K562 (cell line): ENCODE data around the gene CYSRT1. TPM values are rescaled to one million over a fixed set of nuclear protein-coding genes. Genes with fewer than 3 reads are reported as not detected.

ENCODE experiments used
- ATAC-seq: fragments of 200-7000 bp; cut with Tn5 transposase; 3 replicates; pipeline ENCODE4 v1.9.1; 2020; ENCODE audit warnings: moderate library complexity
- BruUV-seq: library from RNA; stranded (reverse); fragments of 400-500 nt; replicated peaks from 2 replicates; lab custom pipeline; 2021; lab: Mats Ljungman, UMichigan
- CTCF ChIA-PET: fragments of 300-600 bp; formaldehyde crosslinking; extraction: SDS; loops from one replicate; lab custom pipeline; 2021; ENCODE audit warnings: low intra/inter-chr PET ratio; lab: Yijun Ruan, JAX
- POLR2A ChIA-PET: fragments of 300-600, 350-650 bp; sonication (Branson Sonifier 250); formaldehyde crosslinking; extraction: SDS; loops from one replicate; lab custom pipeline; 2021; ENCODE audit warnings: antibody characterized with exemption, inconsistent platforms; lab: Yijun Ruan, JAX
- DNase-seq, 4 experiments: peaks; one replicate each; pipeline versions ENCODE4 v3.0.0 to v3.0.0-alpha.2; 2011 to 2018; ENCODE audit warnings: low spot score in 3 of 4, mixed read lengths in 3 of 4; ENCODE audit errors: extremely low read depth in 1 of 4
- FAIRE-seq: peaks from 2 replicates; lab custom pipeline; 2011; peaks lifted over from hg19 to GRCh38; lab: Jason Lieb, UNC
- H2AFZ ChIP-seq: 2 replicates; pipeline ENCODE4 v1.6.0; 2011; ENCODE audit warnings: low read depth, low read length, control low read depth, inconsistent platforms
- H3K27ac ChIP-seq: fragments of 200-600 bp; 3 replicates; pipeline ENCODE4 v1.8.0; 2011; ENCODE audit warnings: low read depth, mild to moderate bottlenecking, control low read depth, inconsistent platforms, low read length, moderate library complexity, mixed read lengths; ENCODE audit errors: extremely low read depth
- H3K27me3 ChIP-seq, 2 experiments: fragments of 300-600 bp in 1 of 2; 2 replicates in 1 of 2; 3 replicates in 1 of 2; pipeline versions ENCODE4 v1.6.0 to v1.8.0; 2011; ENCODE audit warnings: inconsistent platforms in 2 of 2, low read length in 2 of 2, mild to moderate bottlenecking in 1 of 2, mixed read lengths in 1 of 2, moderate library complexity in 1 of 2; ENCODE audit not compliant: control insufficient read depth in 2 of 2, insufficient read depth in 2 of 2
- H3K36me3 ChIP-seq: fragments of 300-600 bp; 3 replicates; pipeline ENCODE4 v1.8.0; 2011; ENCODE audit warnings: mild to moderate bottlenecking, low read length, inconsistent platforms; ENCODE audit not compliant: control insufficient read depth, insufficient read depth
- H3K4me1 ChIP-seq, 2 experiments: fragments of 200-600 bp in 1 of 2; replicated peaks in 1 of 2; 2 replicates in 1 of 2; 3 replicates in 1 of 2; pipeline versions ENCODE4 v1.5.1 to v1.8.0; 2011; ENCODE audit warnings: inconsistent platforms in 2 of 2, low read length in 2 of 2, mild to moderate bottlenecking in 1 of 2, mixed read lengths in 1 of 2, moderate library complexity in 1 of 2; ENCODE audit not compliant: control insufficient read depth in 2 of 2, insufficient read depth in 2 of 2
- H3K4me2 ChIP-seq: 2 replicates; pipeline ENCODE4 v1.6.1; 2011; ENCODE audit warnings: low read length, control low read depth, inconsistent platforms, mixed read lengths; ENCODE audit not compliant: insufficient read depth
- H3K4me3 ChIP-seq: fragments of 200-600 bp; sonication (generic), shearing (Covaris generic); 2 replicates; pipeline ENCODE4 v1.5.1; 2016; ENCODE audit warnings: control low read depth, inconsistent platforms
- H3K79me2 ChIP-seq: fragments of 200-600 bp; 3 replicates; pipeline ENCODE4 v1.8.0; 2011; ENCODE audit warnings: low read length, inconsistent platforms; ENCODE audit not compliant: control insufficient read depth, insufficient read depth
- H3K9ac ChIP-seq, 2 experiments: 2 replicates each; pipeline versions ENCODE4 v1.6.0 to v1.6.1; 2011; ENCODE audit warnings: low read depth in 2 of 2, low read length in 2 of 2, control low read depth in 1 of 2, inconsistent platforms in 1 of 2, mild to moderate bottlenecking in 1 of 2, mixed read lengths in 1 of 2; ENCODE audit not compliant: insufficient read depth in 1 of 2
- H3K9me1 ChIP-seq: one replicate; pipeline ENCODE4 v1.6.0; 2011; ENCODE audit warnings: inconsistent platforms, mild to moderate bottlenecking, low read length, moderate library complexity; ENCODE audit not compliant: control insufficient read depth, insufficient read depth
- H3K9me3 ChIP-seq: replicated peaks from 2 replicates; pipeline ENCODE4 v1.5.1; 2011; ENCODE audit warnings: low read depth, low read length, inconsistent platforms; ENCODE audit not compliant: control insufficient read depth, insufficient read depth
- H4K20me1 ChIP-seq: replicated peaks from 2 replicates; pipeline ENCODE4 v1.6.1; 2011; ENCODE audit warnings: low read length, inconsistent platforms, mixed read lengths; ENCODE audit not compliant: control insufficient read depth, insufficient read depth
- ARNT ChIP-seq, 2 experiments: fragments of 450-650 bp; IDR thresholded peaks; 2 replicates each; pipeline ENCODE4 v1.6.1; 2016; ENCODE audit warnings: mild to moderate bottlenecking in 1 of 2
- BCOR ChIP-seq: fragments of 450-650 bp; IDR thresholded peaks from 2 replicates; pipeline ENCODE4 v1.6.1; 2016
- CBX2 ChIP-seq: fragments of 200-600 bp; sonication (generic); IDR thresholded peaks from one replicate; pipeline ENCODE4 v1.6.1; 2012; ENCODE audit warnings: mild to moderate bottlenecking, low read length, inconsistent platforms; ENCODE audit not compliant: insufficient read depth, poor library complexity, severe bottlenecking
- DIDO1 ChIP-seq: fragments of 450-650 bp; IDR thresholded peaks from 2 replicates; pipeline ENCODE4 v1.6.1; 2016; ENCODE audit warnings: low read depth, missing biosample characterization, missing genetic modification characterization
- ETV1 ChIP-seq: fragments of 450-650 bp; conservative IDR thresholded peaks from 2 replicates; pipeline ENCODE4 v1.6.1; 2016; ENCODE audit warnings: missing genetic modification characterization, control low read depth, low read depth, missing compliant biosample characterization
- GABPB1 ChIP-seq: sonication (generic); formaldehyde crosslinking; IDR thresholded peaks from 2 replicates; pipeline ENCODE4 v1.8.0; 2022; ENCODE audit warnings: mild to moderate bottlenecking, missing genetic modification reagents
- GTF2E2 ChIP-seq: fragments of 200-800 bp; sonication (Bioruptor generic); IDR thresholded peaks from 2 replicates; pipeline ENCODE4 v1.6.1; 2016; ENCODE audit warnings: missing genetic modification characterization, missing compliant biosample characterization
- HDAC2 ChIP-seq: fragments of 450-650 bp; IDR thresholded peaks from 2 replicates; pipeline ENCODE4 v1.6.1; 2016; ENCODE audit warnings: mild to moderate bottlenecking
- HMG20A ChIP-seq: fragments of 450-650 bp; formaldehyde crosslinking; conservative IDR thresholded peaks from 2 replicates; pipeline ENCODE4 v1.4.0; 2020; ENCODE audit warnings: mild to moderate bottlenecking, mixed read lengths
- L3MBTL2 ChIP-seq: fragments of 450-650 bp; IDR thresholded peaks from 2 replicates; pipeline ENCODE4 v1.6.1; 2016; ENCODE audit warnings: mild to moderate bottlenecking, moderate library complexity
- MAFG ChIP-seq: fragments of 450-650 bp; conservative IDR thresholded peaks from 2 replicates; pipeline ENCODE4 v1.6.1; 2016; ENCODE audit warnings: missing genetic modification characterization, missing compliant biosample characterization
- MTA3 ChIP-seq: fragments of 450-650 bp; formaldehyde crosslinking; IDR thresholded peaks from 2 replicates; pipeline ENCODE4 v1.6.1; 2017; ENCODE audit warnings: mild to moderate bottlenecking, borderline replicate concordance
- PML ChIP-seq: IDR thresholded peaks from 2 replicates; pipeline ENCODE4 v1.6.1; 2012; ENCODE audit warnings: low read length, inconsistent platforms
- PTBP1 ChIP-seq: fragments of 200-400 bp; formaldehyde crosslinking; IDR thresholded peaks from 2 replicates; pipeline ENCODE4 v1.6.1; 2017; ENCODE audit warnings: low read depth, low read length
- SMARCA5 ChIP-seq: fragments of 450-650 bp; IDR thresholded peaks from 2 replicates; pipeline ENCODE4 v1.6.1; 2016
- SP1 ChIP-seq: sonication (generic); formaldehyde crosslinking; IDR thresholded peaks from 2 replicates; pipeline ENCODE4 v1.8.1; 2022; ENCODE audit warnings: mild to moderate bottlenecking, missing genetic modification reagents
- TFAP4 ChIP-seq: sonication (generic); formaldehyde crosslinking; IDR thresholded peaks from 2 replicates; pipeline ENCODE4 v1.8.0; 2022; ENCODE audit warnings: missing genetic modification reagents, mild to moderate bottlenecking, moderate library complexity, borderline replicate concordance
- ZNF174 ChIP-seq: fragments of 250-450 bp; sonication (Bioruptor Pico); IDR thresholded peaks from 2 replicates; pipeline ENCODE4 v1.4.0; 2020; ENCODE audit warnings: mild to moderate bottlenecking
- ZNF436 ChIP-seq: fragments of 250-450, 450-650 bp; sonication (Bioruptor Pico); formaldehyde crosslinking; IDR thresholded peaks from 2 replicates; pipeline ENCODE4 v1.7.0; 2020; ENCODE audit warnings: mild to moderate bottlenecking
- ZSCAN32 ChIP-seq: fragments of 450-650 bp; formaldehyde crosslinking; IDR thresholded peaks from 2 replicates; pipeline ENCODE4 v1.4.0; 2020; ENCODE audit warnings: mild to moderate bottlenecking, moderate library complexity
- WGBS: fragments of 100-300 bp; shearing (Covaris generic); methylation state at CpG from one replicate; pipeline ENCODE4 v1.1.6; 2016; ENCODE audit warnings: low coverage, mixed read lengths; ENCODE audit not compliant: insufficient coverage; ENCODE audit errors: missing lambda C conversion rate; 5-methylcytosine and 5-hydroxymethylcytosine counted together
- in situ Hi-C: fragments of 300-500 bp; cut with MboI; formaldehyde crosslinking; loops from 4 replicates; pipeline ENCODE4 v1.15.0; 2018; ENCODE audit warnings: inconsistent platforms, mixed read lengths
- intact Hi-C: fragments of 100-400 bp; cut with micrococcal nuclease; formaldehyde crosslinking; loops from 2 replicates; pipeline ENCODE4 v1.14.2; 2022
- polyA plus RNA-seq, 8 experiments: library from polyadenylated mRNA; depleted of rRNA in 4 of 8; stranded (reverse) in 5 of 8; unstranded in 3 of 8; fragments of >200 nt; fragmentation: Nextera tagmentation in 2 of 8; fragmentation: Illumina TruSeq in 1 of 8; extraction: Ambion mirVana in 2 of 8; extraction: Trizol in 1 of 8; gene quantifications; 2 replicates each; pipeline versions ENCODE4 v1.2.1 to v1.2.3, GENCODE V29; 2011 to 2014; ENCODE audit warnings: inconsistent platforms in 1 of 8, missing spikeins in 1 of 8
- total RNA-seq, 7 experiments: library from RNA; depleted of rRNA in 6 of 7; stranded (reverse); fragments of >200 nt in 6 of 7; fragmentation: Illumina TruSeq in 2 of 7; extraction: Trizol in 2 of 7; gene quantifications; 2 replicates each; pipeline versions ENCODE4 v1.2.1 to v1.2.3, GENCODE V29; 2011 to 2021; ENCODE audit warnings: low replicate concordance in 1 of 7
- TF ChIP-seq, protein P1 (sequence below), 2 experiments: IDR thresholded peaks; 2 replicates each; pipeline ENCODE4 v1.6.1; 2011; ENCODE audit warnings: borderline replicate concordance in 1 of 2, control low read depth in 1 of 2, low read depth in 1 of 2, low read length in 1 of 2, mild to moderate bottlenecking in 1 of 2, mixed read lengths in 1 of 2, moderate library complexity in 1 of 2; ENCODE audit not compliant: insufficient read depth in 1 of 2, insufficient read length in 1 of 2, poor library complexity in 1 of 2, severe bottlenecking in 1 of 2; ENCODE audit errors: extremely low read depth in 1 of 2

CYSRT1 gene
- total and polyA plus RNA-seq, 9 of the 15 experiments (the other 6 are each of a cell fraction or from before 2014, with no cell fraction given) = 0.04 to 1.4 (median 0.42) TPM; not detected in 3

GRCh38 chr9:137253717-137254623, 29.0 kb downstream of the CYSRT1 start:
- in situ Hi-C loops = no loop called here
- Histone ChIP-seq H3K36me3 (peaks cover 25% of the 10 kb centered on the region), H3K27ac (peak overlapping the region; percentile 84), H3K4me3 (peak overlapping the region; percentile 100), H2AFZ (peak overlapping the region; percentile 91), H4K20me1 (no peaks in the 10 kb centered on the region; the same call in 1 of the 2 replicates), H3K27me3 (no peaks in the 10 kb centered on the region), H3K4me1 (peaks cover 13 to 68% of the 10 kb centered on the region in 2 experiments), H3K9me1 (no peaks in the 10 kb centered on the region), H3K4me2 (peak overlapping the region; percentile 97), H3K79me2 (peaks cover 35% of the 10 kb centered on the region), H3K9me3 (no peaks in the 10 kb centered on the region), H3K9ac (peak overlapping the region; percentile 90 to 95)
- BruUV-seq = no TSS peak
- WGBS = 33% methylated on average over 18 of the region's 21 CpGs
- ChIA-PET POLR2A (interaction anchor here (0.6 to 8.3 kb wide), 11 partner anchors 11 to 394 kb away, joined by 3 to 221 read pairs (median 3); partner anchors contain the start of gene TUBB4B), CTCF (no interaction called here)
- peak; percentile 30 for ATAC-seq
- intact Hi-C loops = loop anchor here (2.0 kb wide), 2 partner anchors 13 to 23 kb away; partner anchors contain the start of genes TOR4A and TUBB4B
- DNase-seq = peak in 2 of 4 experiments; percentile 30 to 44
- FAIRE-seq = peak; percentile 29
- TF ChIP-seq TFAP4 (CRISPR knock-in tag) = peak; percentile 69; the same call in 1 of the 2 replicates
- no peak for TF ChIP-seq ZNF174 (CRISPR knock-in tag)
- TF ChIP-seq L3MBTL2 = peak; percentile 52; the same call in 1 of the 2 replicates
- TF ChIP-seq ZNF436 (CRISPR knock-in tag) = peak; percentile 95
- TF ChIP-seq GABPB1 (CRISPR knock-in tag) = peak; percentile 19; the same call in 1 of the 2 replicates
- no peak for TF ChIP-seq MTA3
- peak; percentile 93 for TF ChIP-seq BCOR
- TF ChIP-seq SMARCA5 = peak; percentile 79; the same call in 1 of the 2 replicates
- TF ChIP-seq PML = no peak
- TF ChIP-seq DIDO1 (tag) = no peak
- TF ChIP-seq GTF2E2 (tag) = no peak
- 0 out of 2 replicates have a peak, but pooled peaks have one; percentile 51 for TF ChIP-seq SP1 (CRISPR knock-in tag)
- TF ChIP-seq ARNT (IDR thresholded peaks at IDR 0.05) = no peak
- 0 out of 2 replicates have a peak, but pooled peaks have one; percentile 72 for TF ChIP-seq PTBP1
- no peak for TF ChIP-seq MAFG (tag)
- no peak for TF ChIP-seq CBX2
- TF ChIP-seq HDAC2 = peak; percentile 14; the same call in 1 of the 2 replicates
- no peak for TF ChIP-seq HMG20A (CRISPR knock-in tag)
- 0 out of 2 replicates have a peak, but pooled peaks have one; percentile 19 for TF ChIP-seq ETV1
- TF ChIP-seq, protein P1, sequence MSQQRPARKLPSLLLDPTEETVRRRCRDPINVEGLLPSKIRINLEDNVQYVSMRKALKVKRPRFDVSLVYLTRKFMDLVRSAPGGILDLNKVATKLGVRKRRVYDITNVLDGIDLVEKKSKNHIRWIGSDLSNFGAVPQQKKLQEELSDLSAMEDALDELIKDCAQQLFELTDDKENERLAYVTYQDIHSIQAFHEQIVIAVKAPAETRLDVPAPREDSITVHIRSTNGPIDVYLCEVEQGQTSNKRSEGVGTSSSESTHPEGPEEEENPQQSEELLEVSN (IDR thresholded peaks at IDR 0.05; ENCODE audit: borderline replicate concordance in 1 of 2, extremely low read depth in 1 of 2, insufficient read depth in 1 of 2, insufficient read length in 1 of 2, low read depth in 1 of 2, low read length in 1 of 2, poor library complexity in 1 of 2, severe bottlenecking in 1 of 2) = peak in 1 of 2 experiments; percentile 32
- TF ChIP-seq ZSCAN32 (CRISPR knock-in tag) = no peak
